Heart right ventricle (tissue), 16 donors: ENCODE measurements around the gene TLX3. TPM values are rescaled to one million over a fixed set of nuclear protein-coding genes. Genes with fewer than 3 reads are reported as not detected.
A peak's percentile ranks its signal among the peaks of the same experiment; 100 is the strongest.

Experiments used
- ATAC-seq, 8 donors: fragments of 200-7000 bp; cut with Tn5 transposase; one replicate each; pipeline ENCODE4 v1.9.1; 2020; ENCODE audit warnings: mild to moderate bottlenecking in 8 of 8, moderate library complexity in 8 of 8, moderate number of reproducible peaks in 1 of 8
- DNase-seq, 2 donors: peaks; one replicate each; pipeline ENCODE4 v3.0.0-alpha.2; 2020
- H3K27ac ChIP-seq, 10 donors: fragments of 200-600 bp; sonication (generic) in 2 of 10; one replicate each; pipeline versions ENCODE4 v1.5.0 to v1.8.0; 2020 to 2022; ENCODE audit warnings: mild to moderate bottlenecking in 3 of 10
- H3K27me3 ChIP-seq, 7 donors: fragments of 200-600 bp; one replicate each; pipeline ENCODE4 v1.8.0; 2021 to 2022; ENCODE audit warnings: mild to moderate bottlenecking in 2 of 7
- H3K36me3 ChIP-seq, 9 donors: fragments of 200-600 bp; sonication (generic) in 1 of 9; one replicate each; pipeline versions ENCODE4 v1.5.0 to v1.8.0; 2020 to 2022; ENCODE audit warnings: mild to moderate bottlenecking in 2 of 9
- H3K4me1 ChIP-seq, 9 donors: fragments of 200-600 bp; sonication (generic) in 1 of 9; one replicate each; pipeline versions ENCODE4 v1.5.0 to v1.8.0; 2020 to 2022; ENCODE audit warnings: mild to moderate bottlenecking in 4 of 9
- H3K4me3 ChIP-seq, 10 donors: fragments of 200-600 bp; sonication (generic) in 2 of 10; one replicate each; pipeline versions ENCODE4 v1.5.0 to v1.8.0; 2020 to 2022; ENCODE audit warnings: mild to moderate bottlenecking in 7 of 10, moderate library complexity in 2 of 10
- H3K9me3 ChIP-seq, 11 donors: fragments of 200-600 bp in 10 of 11; sonication (generic) in 2 of 11; one replicate each; pipeline versions ENCODE4 v1.5.0 to v1.8.0; 2013 to 2022; ENCODE audit warnings: mild to moderate bottlenecking in 2 of 11, control low read depth in 1 of 11, moderate library complexity in 1 of 11
- WGBS, 2 donors: extraction: QIAGEN DNeasy Blood & Tissue Kit; methylation state at CpG; one replicate each; pipeline ENCODE4 v1.1.7; 2013; ENCODE audit warnings: inconsistent platforms in 1 of 2; 5-methylcytosine and 5-hydroxymethylcytosine counted together
- intact Hi-C, 10 donors: fragments of 100-400 bp; cut with DNase I; formaldehyde crosslinking; loops; one replicate each; pipeline versions ENCODE4 v1.11.1 to v1.14.2; 2022
- polyA plus RNA-seq, 2 donors: library from polyadenylated mRNA; stranded (reverse); fragments of 200-250 nt; gene quantifications; one replicate each; pipeline ENCODE4 v1.2.3, GENCODE V29; 2013
- total RNA-seq, 10 donors: library from RNA; stranded (reverse); fragmentation: NEBNext Ultra II Directional in 3 of 10; extraction: Animal tissue kit (Norgen Biotek cat#: 25700) in 3 of 10; gene quantifications; one replicate each; pipeline versions ENCODE4 v1.2.1 to v1.2.4, GENCODE V29; 2021 to 2023
- TF ChIP-seq, protein P1 (sequence below), 9 donors: fragments of 200-600 bp; sonication (generic) in 2 of 9; IDR thresholded peaks; one replicate each; pipeline versions ENCODE4 v1.5.0 to v1.8.0; 2021 to 2022; ENCODE audit warnings: antibody characterized with exemption in 9 of 9, mild to moderate bottlenecking in 5 of 9, moderate library complexity in 1 of 9
- donor health status: Arrhythmogenic right ventricular cardiomyopathy.
- donor health status: ischemic (EF 13 %, LVEDD 7.1; RV severe dilation, severe dysfunction).
- donor health status: healthy with polysubstance abuse.
- donor health status: DM: no; HTN: yes; CAD: no.
- donor health status: DM: no; HTN: no; CAD: no.
- donor health status: ischemic (EF 25% LVEDD 6.9; RV normal size, moderate dysfunction).
- donor health status: ischemic (EF 25% LVEDD 5.7; RV mildly dilated, moderate dysfunction).
- donor health status: healthy.
- donor health status: DM: yes; HTN: yes; CAD: no.
- donor health status: Ischemic cardiomyopathy.
- donor health status: ischemic (EF 35%, LVEDD 5.7; RV mildly dilated, moderate dysfunction).
- donor health status: nonischemic (EF 11% LVEDD 7.7; RV severe dilation, severe dysfunction).
- donor health status: DM: yes; HTN: yes; CAD: no.
- donor health status: PGD.
- donor health status: ischemic (EF 29% LVEDD 5.4; RV normal size, mild dysfunction).
- donor health status: nonischemic (EF 23%, LVEDD 6.1; RV moderate dilation, normal function).

TLX3 gene
- total and polyA plus RNA-seq, 12 donors = not detected

DNA sequence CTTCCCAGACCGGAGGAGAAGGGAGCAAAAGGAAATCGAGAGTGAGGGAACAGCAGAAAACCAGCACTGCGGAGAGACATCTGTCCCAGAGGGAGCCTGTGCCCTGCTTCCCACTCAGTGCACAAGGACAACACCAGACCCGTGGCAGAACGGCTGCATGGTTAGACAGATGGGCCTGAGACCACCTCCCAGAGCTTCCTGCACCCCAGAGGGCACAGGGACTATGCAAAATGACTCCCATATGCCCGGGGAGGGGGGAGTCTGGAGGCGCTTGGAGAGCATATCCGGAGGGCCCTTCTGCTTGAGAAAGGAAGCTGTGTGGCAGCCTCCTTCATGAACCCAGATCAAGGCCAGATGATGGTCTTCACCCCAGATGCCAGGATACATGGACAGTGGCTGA lies 26.6 kb downstream of the TLX3 start:
- 71 to 75% methylated on average over 8 of the region's 8 CpGs for WGBS, 2 donors
- peaks cover 0 to 11% (median 8%) of the 10 kb centered on the region in 9 donors for H3K4me1 ChIP-seq
- DNase-seq = no peak
- H3K27ac ChIP-seq = no peak overlapping the region
- H3K9me3 ChIP-seq = no peaks in the 10 kb centered on the region
- TF ChIP-seq, protein P1, sequence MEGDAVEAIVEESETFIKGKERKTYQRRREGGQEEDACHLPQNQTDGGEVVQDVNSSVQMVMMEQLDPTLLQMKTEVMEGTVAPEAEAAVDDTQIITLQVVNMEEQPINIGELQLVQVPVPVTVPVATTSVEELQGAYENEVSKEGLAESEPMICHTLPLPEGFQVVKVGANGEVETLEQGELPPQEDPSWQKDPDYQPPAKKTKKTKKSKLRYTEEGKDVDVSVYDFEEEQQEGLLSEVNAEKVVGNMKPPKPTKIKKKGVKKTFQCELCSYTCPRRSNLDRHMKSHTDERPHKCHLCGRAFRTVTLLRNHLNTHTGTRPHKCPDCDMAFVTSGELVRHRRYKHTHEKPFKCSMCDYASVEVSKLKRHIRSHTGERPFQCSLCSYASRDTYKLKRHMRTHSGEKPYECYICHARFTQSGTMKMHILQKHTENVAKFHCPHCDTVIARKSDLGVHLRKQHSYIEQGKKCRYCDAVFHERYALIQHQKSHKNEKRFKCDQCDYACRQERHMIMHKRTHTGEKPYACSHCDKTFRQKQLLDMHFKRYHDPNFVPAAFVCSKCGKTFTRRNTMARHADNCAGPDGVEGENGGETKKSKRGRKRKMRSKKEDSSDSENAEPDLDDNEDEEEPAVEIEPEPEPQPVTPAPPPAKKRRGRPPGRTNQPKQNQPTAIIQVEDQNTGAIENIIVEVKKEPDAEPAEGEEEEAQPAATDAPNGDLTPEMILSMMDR (IDR thresholded peaks at IDR 0.05) = no peak
- H3K27me3 ChIP-seq = peaks cover 0 to 96% (median 61%) of the 10 kb centered on the region in 7 donors
- intact Hi-C loops = loop anchor here in 9 of 10 donors (2.0 to 10.0 kb wide), 14 partner anchors 123 to 901 kb away; no protein-coding TSS in a partner anchor
- H3K4me3 ChIP-seq = no peak overlapping the region
- H3K36me3 ChIP-seq = no peaks in the 10 kb centered on the region
- ATAC-seq = no peak

DNA sequence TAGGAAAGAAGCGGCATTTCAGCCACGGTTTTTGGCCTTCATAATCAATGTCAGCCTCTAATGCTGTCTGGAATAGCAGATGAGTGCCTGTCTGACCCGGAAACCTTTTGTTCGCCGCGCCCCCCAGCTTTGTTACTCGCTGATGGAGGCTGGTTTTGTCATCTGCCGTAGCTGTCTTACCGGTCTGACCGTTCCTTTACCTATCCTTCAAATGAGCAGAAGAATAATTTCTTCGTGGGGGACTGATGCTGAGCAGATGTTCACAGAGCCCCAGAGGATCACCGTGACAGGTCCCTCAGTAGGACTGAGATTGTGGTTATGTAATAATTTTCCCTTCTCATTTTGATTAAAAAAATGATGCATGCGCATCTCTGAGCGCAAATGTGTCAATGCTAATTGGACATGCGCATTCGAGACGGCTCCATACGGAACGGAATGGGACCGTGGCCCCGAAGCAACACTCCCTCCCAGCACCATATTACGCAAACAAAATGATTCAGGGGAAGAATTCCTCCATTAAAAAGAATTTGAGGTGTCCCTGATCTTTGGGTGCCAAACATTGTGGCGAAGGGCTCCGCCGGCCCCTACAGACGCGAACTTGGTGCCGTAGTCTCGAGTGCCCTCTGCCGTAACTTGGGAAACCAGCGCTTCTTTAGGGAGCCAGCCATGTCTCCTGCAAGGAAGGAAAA lies 27.6 kb downstream of the TLX3 start:
- H3K27ac ChIP-seq = no peak overlapping the region
- intact Hi-C loops = loop anchor here in 9 of 10 donors (1.0 to 10.0 kb wide), 15 partner anchors 124 to 902 kb away; no protein-coding TSS in a partner anchor
- peaks cover 0 to 11% (median 8%) of the 10 kb centered on the region in 9 donors for H3K4me1 ChIP-seq
- peak overlapping the region; percentile 15 to 52 (median 43) for H3K4me3 ChIP-seq
- 7 to 10% methylated on average over 31 of the region's 31 CpGs for WGBS, 2 donors
- H3K36me3 ChIP-seq = no peaks in the 10 kb centered on the region
- TF ChIP-seq, protein P1 (IDR thresholded peaks at IDR 0.05) = peak; percentile 41 to 77 (median 63)
- H3K9me3 ChIP-seq = no peaks in the 10 kb centered on the region
- peak in 6 of 8 donors; percentile 57 to 84 (median 70) for ATAC-seq
- DNase-seq = peak in 1 of 2 donors; percentile 28
- H3K27me3 ChIP-seq = peaks cover 0 to 96% (median 65%) of the 10 kb centered on the region in 7 donors

DNA sequence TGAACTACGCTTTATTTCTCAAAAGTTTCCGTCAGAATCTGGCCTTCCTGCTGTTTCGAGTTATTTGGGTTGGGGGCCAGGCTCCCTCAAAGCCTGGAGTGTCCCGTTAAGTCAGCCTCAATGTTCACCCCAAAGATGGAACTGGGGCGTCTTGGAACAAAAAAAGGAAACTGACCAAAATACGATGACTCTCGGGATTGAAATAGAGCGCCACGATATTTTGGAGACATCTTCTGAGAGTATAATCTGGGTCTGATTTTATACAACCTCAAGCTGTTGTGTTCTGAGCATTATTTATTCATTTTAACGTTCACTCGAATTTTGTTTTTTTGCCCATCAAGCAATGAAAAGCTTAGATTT lies 28.1 kb downstream of the TLX3 start:
- Histone ChIP-seq H3K4me3 (peak overlapping the region in 9 of 10 donors; percentile 15 to 52 (median 43)), H3K27me3 (peaks cover 0 to 94% (median 65%) of the 10 kb centered on the region in 7 donors), H3K27ac (no peak overlapping the region), H3K9me3 (no peaks in the 10 kb centered on the region), H3K36me3 (no peaks in the 10 kb centered on the region), H3K4me1 (peaks cover 0 to 11% (median 8%) of the 10 kb centered on the region in 9 donors)
- ATAC-seq (no peak), DNase-seq (no peak)
- TF ChIP-seq, protein P1 (IDR thresholded peaks at IDR 0.05) = peak in 1 of 9 donors; percentile 3
- intact Hi-C loops = loop anchor here in 9 of 10 donors (1.0 to 10.0 kb wide), 15 partner anchors 125 to 902 kb away; no protein-coding TSS in a partner anchor
- 24 to 31% methylated on average over 11 of the region's 11 CpGs for WGBS, 2 donors

DNA sequence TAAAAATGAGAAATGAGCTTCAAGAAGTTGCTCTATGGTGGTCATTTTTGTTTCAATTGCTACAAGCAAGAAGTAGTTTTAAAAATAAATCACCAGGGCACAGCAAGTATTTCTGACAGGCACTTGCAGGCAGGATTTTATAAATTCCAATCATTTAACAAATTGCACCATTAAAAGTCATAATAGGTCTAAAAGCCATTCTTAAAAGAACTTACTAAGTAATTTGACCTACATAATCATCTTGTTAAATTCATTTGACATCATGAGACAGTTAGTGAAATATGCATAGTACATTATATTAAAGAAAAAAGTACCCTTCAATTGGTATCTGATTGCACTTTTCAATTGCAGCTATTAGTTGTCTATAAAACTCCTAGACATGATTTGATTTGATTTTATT lies 31.0 kb downstream of the TLX3 start:
- Histone ChIP-seq H3K4me1 (peaks cover 0 to 11% (median 8%) of the 10 kb centered on the region in 9 donors), H3K36me3 (no peaks in the 10 kb centered on the region), H3K9me3 (no peaks in the 10 kb centered on the region), H3K27me3 (peaks cover 0 to 70% (median 46%) of the 10 kb centered on the region in 7 donors), H3K4me3 (no peak overlapping the region), H3K27ac (no peak overlapping the region)
- ATAC-seq = no peak
- intact Hi-C loops = loop anchor here in 4 of 10 donors (5.0 to 10.0 kb wide), 4 partner anchors 133 to 705 kb away; no protein-coding TSS in a partner anchor
- no peak for DNase-seq
- TF ChIP-seq, protein P1 (IDR thresholded peaks at IDR 0.05) = no peak
